NOMO-1 treated with DMSO at 0.1 percent for 48 hours (cell line): ENCODE data around the gene ITGB7.

ENCODE experiments used
- DNase-seq: peaks from one replicate; lab custom pipeline; 2025; ENCODE audit not compliant: unreplicated experiment; lab: John Stamatoyannopoulos, UW

Gene ITGB7

DNA sequence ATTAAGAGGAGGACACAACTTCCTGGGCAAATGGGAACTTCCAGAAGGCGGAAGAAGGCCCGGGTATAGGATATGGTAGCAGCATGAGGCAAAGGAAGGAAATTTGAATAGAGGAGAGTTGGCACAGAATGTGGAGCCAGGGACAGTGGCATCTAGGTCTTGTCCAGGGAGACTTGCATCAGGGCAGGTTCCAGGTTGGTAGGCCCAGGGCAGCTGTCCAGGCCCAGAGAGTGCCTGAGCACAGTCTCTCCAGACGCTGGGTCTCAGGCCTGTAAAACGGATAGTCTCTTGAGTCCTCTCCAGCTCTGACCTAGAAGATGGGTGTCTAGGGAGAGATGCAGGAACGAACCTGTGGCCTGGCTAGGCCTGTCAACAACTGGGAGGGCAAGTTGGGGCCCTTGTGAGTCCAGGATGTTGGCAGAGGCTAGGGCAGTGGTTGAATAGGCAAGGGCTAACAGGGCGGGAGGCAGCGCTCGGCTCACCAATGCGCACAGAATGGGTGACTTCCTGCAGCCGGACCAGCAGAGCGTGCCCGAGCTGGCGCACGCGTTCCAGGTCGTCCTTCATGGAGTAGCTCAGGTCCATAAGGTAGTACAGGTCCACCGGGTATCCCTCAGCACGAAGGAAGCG, 9.9 kb downstream of the ITGB7 start:
- no peak for DNase-seq

GRCh38 chr12:53196486-53196885, 10.6 kb downstream of the ITGB7 start:
- no peak for DNase-seq

- no peak for DNase-seq
Measured at GRCh38 chr12:53195516-53196420, 11.3 kb downstream of the ITGB7 start.

- no peak for DNase-seq
Measured at GRCh38 chr12:53194973-53195372, 12.1 kb downstream of the ITGB7 start.

- DNase-seq = no peak
Measured at GRCh38 chr12:53193985-53194716, 12.9 kb downstream of the ITGB7 start.

DNA sequence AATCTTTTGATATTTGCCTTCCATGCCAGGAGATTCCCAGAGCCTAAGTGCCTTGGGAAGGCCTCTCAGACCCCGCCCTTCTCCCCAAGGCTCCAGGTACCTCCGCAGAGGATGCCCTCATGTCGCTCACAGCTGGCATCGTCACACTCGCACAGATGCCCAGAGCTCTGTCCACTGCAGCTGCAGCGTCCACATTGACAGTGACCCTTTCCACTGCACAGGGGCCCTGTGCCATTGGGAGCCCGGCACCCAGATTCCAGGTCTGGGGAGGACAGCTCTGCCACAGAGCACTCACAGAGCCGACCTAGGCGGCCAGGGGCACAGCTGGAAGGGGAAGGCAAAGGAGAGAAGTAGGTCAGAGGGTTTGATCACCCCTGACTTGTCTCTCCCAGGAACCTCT, 14.0 kb downstream of the ITGB7 start:
- no peak for DNase-seq

- DNase-seq = no peak
Measured at GRCh38 chr12:53192531-53193021, 14.5 kb downstream of the ITGB7 start.

DNA sequence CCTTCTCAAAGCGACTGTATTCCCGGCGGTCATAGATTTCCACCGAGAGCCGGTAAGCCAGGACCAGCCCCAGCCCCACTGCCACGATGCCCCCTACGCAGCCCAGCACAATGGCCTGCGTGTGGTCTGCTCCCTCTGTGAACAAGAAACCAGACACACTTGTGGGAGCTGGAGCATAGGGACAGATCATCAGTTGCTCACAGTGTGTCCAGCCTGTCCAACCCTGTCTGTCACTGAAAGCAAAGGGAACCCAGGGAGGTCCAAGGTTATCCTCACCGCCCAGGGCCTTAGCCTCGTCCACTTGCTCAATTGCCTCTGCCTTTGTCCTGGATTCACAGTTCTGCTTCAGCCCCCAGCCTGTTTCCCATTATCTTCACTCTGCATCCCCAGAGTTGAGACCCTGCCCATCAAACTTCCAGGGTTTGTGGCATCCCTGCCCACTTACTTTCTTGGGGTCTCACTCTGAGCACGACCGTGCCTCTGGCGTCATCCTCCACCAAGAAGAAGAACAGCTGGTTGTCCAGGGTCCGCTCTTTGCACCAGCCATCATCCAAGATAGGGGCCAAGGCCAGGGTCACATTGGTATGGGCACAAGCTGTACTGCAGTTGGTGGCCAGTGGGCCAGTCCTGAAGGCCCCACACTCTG, 15.0 kb downstream of the ITGB7 start:
- no peak for DNase-seq

DNA sequence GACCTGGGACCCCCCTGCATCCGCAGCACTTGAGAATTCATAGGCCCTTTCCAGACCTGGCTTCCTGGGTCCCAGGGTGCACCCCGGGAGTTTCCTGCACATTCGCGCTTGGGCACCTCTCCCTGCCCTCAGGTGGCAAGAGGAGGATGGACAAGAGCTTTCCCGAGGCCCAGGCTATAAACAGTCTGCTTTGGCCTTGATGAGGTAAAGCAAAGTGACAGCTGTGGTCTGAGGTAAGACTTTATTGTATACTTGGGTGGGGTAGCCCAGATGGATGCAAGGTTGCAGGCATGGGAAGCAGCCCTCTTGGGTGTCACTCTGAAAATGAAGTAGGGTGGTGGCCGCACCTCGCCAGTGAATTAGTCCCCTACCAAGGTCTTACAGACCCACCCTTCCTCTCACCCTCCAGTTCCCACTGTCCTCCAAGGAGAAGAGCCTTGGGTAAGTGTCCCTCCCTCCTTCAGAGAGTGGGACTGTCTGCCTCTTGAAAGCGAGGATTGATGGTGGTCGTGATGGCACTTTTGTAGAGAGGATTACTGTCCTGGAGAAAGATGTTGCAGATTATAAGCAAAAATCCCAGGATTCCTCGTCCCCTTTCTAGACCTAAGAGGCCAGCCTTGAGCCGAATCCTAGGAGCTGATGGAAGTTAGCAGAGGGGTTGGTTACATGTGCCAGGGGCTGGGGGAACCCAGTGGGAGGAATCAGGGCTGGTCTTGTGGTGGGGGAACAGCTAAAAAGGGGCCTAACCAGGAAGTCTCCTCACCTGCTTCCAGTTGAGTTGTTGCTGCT, 15.8 kb downstream of the ITGB7 start:
- DNase-seq = no peak

- no peak for DNase-seq
Measured at GRCh38 chr12:53190108-53190729, 16.8 kb downstream of the ITGB7 start.

GRCh38 chr12:53187145-53187899, 19.7 kb downstream of the ITGB7 start:
- no peak for DNase-seq

DNA sequence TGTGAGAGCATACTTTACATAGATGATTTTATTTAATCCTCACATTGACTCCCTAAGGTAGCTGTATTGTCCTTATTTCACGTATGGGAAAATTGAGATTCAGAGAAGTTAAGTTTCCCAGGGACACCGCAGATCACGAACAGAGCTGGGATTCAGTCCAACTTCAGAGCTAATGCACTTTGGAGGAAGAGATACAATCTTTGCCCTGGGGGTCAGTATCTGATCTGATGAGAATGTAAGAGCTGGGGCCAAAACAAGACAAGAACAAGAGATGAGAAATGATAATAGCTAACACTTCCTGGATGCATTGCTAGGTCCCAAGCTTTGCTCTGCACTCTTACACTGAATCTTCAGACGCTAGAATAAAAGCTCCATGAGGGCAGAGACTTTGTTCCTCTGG, 20.3 kb downstream of the ITGB7 start:
- no peak for DNase-seq

DNA sequence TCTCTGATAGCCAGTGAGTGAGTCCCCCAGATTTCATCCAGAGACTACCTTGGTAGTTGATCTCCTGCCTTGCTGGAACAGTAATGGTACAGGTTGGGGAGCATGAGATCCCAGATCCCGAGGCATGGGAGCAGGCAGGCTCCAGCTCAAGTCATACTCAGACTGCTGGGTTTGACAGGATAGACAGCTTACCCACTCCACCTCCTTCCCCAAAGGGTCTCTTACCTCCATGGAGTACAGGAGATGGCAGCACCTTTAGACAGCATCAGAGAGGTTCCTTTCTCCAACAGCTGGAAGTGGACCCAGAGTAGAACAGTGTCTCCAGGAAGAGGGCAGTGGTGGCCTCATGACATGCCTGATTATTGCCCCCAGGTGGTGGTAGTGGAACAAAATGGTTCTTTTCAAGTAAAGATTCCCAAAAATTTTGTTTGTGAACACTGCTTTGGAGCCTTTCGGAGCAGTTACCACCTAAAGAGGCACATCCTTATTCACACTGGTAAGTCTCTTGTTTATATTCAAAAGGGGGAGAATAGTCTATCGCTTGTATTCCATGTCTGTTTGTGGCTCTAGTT, 21.4 kb downstream of the ITGB7 start:
- no peak for DNase-seq

DNA sequence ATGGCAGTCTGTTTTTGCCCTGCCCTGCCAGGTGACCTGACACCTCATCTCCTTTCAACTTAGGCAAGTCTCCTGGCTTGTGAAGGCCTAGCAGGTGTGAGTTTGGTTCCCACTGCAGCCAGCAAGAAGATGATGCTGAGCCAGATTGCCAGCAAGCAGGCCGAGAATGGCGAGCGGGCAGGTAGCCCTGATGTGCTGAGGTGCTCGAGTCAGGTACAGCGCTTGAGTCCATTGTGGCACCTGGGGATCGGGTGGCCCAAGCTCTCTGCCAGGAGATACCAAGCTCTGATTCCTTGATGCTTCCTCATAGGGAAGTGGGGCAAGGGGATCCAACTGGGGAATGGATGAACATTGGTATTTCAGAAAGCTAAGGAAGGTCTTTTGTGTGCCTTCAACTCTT, 22.2 kb downstream of the ITGB7 start:
- no peak for DNase-seq

DNA sequence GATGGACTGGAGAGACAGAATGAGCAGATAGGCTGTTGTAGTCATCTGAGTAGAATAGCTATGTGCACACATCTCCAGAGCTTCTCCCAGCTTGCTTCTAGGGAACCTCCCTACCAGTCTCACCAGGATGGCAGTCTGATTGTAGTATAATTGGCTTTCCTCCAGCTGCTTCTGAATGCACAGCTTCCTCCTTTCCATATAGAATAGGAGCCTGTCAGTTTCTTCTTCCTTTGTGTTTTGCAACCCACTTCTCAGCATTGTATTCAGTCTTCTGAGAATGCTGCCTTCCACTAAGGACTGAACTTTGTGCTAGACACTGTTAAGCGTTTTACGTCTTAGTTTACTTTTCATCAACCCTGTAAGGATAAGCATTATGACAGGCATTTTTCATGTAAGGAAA, 24.1 kb downstream of the ITGB7 start:
- DNase-seq = peak; percentile 64

- DNase-seq = no peak
Measured at GRCh38 chr12:53181935-53182334, 25.1 kb downstream of the ITGB7 start.

- peak; percentile 48 for DNase-seq
Measured at GRCh38 chr12:53180931-53181645, 26.0 kb downstream of the ITGB7 start.

DNA sequence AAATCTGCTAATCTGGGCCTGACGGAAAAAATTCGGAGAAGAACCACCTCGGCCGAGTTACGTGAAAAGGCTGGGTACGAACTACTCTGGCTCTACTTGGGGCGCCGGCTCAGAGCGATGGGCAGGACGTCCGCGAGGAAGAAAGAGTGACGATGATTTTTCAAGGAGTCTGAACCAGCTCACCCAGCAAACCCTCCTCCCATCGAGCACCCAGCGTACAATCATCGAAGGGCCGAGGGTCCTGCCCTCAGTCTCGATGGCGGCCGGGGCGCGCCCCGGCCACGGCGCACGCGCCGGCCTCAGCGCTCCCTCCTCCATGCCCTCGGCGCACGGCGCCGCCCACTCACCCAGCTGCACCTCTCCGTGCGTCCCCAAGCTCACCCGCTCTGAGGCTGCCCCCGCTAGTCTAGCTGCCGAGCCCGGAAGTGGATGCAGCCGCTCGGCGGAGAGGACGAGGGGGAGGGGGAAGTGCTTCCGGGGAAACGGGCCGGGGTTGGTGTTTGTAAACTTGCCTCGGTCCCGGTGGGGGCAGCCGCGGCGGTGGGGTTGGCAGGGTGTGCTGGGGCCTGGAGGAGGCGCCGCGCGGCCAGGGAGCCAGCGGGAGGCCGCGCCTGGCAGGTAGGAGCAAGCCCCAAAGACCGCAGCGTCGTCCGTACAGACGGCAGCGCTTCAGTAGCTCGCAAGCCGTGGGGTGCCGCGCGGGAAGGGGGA, 26.7 kb downstream of the ITGB7 start, which contains the start of the genes CSAD and ZNF740:
Gene CSAD, minus strand, starts transcription at position 706 of the 711 bp plus-strand sequence. CDS start 7,455 bp downstream, outside the sequence.
Gene ZNF740, plus strand, starts transcription at position 503 of the 711 bp plus-strand sequence. CDS start 1,262 bp downstream, outside the sequence.
- peak; percentile 97 for DNase-seq
